GM19463 (cell line): Measurements from ENCODE around the gene A4GALT.
"Not testable (repeated sequence)": the region's sequence is repeated elsewhere in the genome, so short reads cannot be mapped to it uniquely, and the experiment has no call there.

Source experiments
- ATAC-seq: cut with Tn5 transposase; IDR thresholded peaks from one replicate; pipeline ENCODE4 v1.9.1; 2021; ENCODE audit warnings: mild to moderate bottlenecking, moderate library complexity; ENCODE audit not compliant: unreplicated experiment

A4GALT gene

DNA sequence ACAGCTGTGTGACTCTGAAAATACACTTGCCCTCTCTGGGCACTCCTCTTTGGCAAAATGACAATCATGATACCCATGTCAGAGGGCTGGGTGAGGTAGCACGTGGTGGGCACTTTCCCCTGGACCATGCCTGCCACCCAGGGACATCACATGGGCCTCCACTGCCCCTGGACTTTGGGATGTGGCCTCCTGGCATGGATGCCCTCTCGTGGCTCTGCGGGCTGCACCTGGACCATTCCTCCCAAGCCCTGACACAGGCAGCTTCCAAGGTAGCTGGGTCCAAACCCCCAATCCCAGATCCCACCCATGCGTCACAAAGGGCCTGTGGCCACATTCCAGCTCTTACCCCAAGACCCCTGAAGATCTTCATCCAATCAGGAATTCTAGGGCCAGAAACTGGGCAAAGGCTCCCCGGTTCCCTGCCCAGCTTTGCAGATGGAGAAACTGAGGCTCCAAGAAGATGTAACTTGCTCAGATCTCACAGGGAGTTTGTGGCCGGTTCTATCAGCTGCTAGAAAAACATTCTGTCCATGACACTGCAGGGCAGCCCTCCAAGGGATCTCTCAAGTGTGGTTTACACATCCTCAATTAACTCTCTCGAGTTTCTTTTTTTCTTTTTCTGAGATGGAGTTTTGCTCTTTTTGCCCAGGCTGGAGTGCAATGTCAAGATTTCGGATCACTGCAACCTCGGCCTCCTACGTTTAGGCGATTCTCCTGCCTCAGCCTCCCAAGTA lies 36.0 kb downstream of the A4GALT start:
- no peak for ATAC-seq

DNA sequence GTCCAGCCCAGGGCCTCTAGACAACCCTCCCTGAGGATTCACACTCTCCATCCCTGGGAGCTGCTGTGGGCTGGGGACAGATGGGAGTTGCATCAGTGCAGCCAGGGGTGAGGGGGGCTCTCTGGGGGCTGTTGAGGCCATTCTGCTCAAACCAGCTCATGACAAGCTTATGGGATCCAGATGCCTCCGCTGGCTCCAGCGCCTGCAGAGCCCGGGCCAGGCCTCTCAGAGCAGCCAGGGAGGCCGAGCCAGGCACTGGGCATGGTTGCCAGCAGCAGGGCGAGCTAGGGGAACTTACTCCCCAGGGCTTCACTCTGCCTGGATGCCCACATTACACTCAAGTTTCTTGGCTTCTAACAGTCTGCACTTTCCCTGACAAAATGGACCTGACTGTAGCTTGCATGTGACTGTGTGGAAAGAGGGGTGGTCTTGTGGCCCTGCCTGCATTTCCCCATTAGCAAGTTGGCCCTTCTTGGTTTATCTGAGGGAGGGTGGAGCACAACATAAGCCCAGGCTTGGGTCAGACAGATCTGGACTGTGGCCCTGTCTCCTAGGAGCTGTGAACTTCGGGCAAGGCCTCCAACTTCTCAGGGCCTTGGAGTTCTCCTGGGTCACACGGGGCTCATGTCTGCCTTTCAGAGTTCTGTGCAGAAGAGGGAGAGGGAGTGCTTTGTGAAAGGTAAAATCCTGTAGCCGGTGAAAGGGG lies 36.9 kb downstream of the A4GALT start:
- ATAC-seq, result no peak

DNA sequence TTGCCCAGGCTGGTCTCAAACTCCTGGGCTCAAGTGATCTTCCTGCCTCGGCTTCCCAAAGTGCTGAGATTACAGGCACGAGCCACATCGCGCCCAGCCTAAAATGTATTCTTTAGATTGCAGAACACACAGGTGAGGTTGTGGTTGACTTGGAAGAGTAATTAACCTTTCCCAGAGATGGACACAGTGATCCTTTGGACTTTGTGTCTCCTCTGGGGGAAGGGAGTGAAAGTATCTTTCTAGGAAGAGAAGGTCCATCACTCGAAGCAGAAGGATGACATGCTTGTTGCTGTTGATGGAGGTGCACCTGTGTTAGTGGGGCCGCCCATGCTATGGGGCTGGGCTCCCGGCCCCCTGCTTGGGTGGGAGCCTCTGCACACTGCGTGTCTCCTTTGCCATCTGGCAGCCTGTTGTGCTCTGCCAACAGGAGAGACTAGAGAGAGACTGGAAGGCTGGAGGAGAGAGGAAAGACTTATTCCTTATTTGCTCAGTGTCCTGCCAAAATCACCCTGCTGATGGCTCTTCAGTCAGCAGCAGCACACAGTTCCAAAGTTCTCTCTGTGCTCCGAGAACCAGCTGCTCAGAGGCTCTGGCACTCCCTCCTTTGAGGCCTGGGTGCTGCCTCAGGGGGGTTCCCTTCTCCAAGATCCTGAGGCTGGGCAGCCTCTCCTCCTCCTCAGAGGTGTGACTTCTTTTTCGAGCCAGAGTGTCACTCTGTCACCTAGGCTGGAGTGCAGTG lies 38.4 kb downstream of the A4GALT start:
- ATAC-seq, result no peak

DNA sequence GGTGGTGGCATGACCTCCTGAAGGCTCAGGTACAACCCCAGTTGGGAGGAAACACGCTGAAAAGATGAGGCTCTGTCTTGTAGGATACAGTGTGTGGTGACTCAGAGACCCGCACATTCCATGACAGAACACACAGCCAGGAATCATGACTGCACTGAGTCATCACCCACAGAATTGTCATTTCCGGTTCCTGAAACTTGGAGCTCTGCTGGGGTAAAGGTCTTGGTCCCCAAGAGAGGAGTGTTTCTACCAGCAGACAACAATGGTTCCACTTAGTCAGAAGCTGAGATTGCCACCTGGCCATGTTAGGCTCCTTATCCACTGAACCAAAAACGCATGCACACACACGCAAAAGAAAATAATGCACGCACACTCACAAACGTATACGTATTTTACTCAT lies 40.0 kb downstream of the A4GALT start:
- ATAC-seq, result no peak

DNA sequence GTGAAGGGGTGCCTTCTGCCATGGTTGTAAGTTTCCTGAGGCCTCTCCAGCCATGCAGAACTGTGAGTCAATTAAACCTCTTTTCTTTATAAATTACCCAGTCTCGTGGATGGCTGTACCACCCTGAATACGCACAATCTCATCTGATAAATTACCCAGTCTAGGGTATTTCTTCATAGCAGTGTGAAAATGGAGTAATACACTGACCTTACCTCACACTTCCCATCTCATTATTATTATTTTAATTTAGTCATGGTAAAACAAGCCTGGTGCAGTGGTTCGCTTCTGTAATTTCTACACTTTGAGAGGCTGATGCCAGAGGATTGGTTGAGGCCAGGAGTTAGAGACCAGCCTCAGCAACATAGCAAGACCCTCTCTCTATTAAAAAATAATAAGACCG lies 41.0 kb downstream of the A4GALT start:
- ATAC-seq, result no peak

DNA sequence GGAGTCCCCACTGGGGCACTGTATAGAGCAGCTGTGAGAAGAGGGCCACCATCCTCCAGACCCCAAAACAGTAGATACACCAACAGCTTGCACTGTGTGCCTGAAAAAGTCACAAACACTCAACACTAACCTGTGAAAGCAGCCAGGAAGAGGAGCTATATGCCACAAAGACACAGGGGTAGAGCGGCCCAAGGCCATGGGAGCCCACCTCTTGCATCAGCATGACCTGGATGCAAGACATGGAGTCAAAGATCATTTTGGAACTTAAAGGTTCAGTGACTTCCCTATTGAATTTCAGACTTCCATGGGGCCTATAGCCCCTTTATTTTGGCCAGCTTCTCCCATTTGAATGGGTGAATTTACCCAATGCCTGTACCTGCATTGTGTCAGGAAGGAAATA lies 41.8 kb downstream of the A4GALT start:
- ATAC-seq, result no peak

DNA sequence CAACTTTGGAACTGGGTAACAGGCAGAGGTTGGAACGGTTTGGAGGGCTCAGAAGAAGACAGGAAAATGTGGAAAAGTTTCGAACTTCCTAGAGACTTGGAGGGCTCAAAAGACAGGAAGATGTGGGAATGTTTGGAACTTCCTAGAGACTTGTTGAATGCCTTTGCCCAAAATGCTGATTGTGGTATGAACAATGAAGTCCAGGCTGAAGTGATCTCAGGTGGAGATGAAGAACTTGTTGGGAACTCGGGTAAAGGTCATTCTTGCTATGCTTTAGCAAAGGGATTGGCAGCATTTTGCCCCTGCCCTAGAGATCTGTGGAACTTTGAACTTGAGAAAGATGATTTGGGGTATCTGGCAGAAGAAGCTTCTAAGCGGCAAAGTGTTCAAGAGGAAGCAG lies 42.7 kb downstream of the A4GALT start:
- not testable (repeated sequence) for ATAC-seq

DNA sequence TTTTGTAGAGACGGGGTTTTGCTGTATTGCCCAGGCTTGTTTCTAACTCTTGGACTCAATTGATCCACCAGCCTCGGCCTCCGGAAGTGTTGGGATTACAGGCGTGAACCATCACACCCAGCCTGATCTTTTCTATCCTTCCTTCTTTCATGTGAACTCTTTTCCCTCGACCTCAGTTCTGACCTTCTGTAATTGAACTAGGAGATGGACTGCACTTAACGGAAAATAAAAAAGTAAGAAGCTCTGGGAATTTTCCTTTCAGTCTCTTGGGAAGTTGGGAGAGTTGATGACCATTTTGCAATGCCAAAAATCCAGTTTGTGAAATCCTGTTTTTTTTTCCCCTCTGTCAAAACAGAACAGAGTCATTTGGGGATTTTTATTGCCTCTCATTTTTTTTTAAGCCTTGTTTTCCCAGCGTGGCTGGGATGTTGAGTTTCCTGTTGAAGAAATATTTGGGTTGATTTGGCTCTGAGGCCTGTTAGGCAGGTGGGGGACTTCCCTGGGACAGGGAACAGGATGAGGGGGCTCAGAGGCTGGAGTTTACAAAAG lies 44.5 kb downstream of the A4GALT start:
- ATAC-seq, result no peak

DNA sequence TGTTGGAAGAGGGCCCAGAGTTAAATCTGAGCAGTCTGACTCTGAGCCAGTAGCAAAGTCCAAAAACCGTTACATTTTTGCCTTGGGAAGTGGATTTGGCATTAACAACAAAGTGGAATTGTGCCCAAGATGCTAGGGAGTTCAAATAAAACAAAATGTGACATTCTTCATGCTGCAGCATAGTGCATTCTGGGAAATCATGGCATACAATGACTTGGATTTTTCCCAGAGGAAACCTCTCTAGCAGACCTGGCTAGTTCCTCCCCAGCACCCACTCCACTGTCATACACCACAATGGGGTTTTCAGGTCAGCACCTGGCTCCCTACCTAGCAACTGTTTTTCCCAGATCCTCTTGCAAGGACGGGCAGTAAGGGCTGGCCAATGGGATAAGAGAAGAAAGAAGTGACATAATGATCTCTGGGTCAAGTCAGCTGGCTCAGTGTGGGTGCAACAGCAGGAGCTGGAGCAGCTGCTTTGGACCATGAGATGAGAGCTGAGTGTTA lies 46.7 kb downstream of the A4GALT start:
- ATAC-seq, result no peak

DNA sequence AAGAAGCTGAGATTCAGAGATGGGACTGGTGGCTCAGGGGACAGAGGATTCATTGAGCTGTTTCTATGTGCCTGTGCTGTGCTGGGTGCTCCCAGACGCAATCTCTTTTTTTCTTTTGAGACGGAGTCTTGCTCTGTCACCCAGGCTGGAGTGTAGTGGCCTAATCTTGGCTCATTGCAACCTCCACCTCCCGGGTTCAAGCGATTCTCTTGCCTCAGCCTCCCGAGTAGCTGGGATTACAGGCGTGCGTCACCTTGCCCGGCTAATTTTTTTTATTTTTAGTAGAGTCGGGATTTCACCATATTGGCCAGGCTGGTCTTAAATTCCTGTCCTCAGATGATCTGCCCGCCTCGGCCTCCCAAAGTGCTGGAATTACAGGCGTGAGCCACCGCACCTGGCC lies 47.6 kb downstream of the A4GALT start:
- not testable (repeated sequence) for ATAC-seq

DNA sequence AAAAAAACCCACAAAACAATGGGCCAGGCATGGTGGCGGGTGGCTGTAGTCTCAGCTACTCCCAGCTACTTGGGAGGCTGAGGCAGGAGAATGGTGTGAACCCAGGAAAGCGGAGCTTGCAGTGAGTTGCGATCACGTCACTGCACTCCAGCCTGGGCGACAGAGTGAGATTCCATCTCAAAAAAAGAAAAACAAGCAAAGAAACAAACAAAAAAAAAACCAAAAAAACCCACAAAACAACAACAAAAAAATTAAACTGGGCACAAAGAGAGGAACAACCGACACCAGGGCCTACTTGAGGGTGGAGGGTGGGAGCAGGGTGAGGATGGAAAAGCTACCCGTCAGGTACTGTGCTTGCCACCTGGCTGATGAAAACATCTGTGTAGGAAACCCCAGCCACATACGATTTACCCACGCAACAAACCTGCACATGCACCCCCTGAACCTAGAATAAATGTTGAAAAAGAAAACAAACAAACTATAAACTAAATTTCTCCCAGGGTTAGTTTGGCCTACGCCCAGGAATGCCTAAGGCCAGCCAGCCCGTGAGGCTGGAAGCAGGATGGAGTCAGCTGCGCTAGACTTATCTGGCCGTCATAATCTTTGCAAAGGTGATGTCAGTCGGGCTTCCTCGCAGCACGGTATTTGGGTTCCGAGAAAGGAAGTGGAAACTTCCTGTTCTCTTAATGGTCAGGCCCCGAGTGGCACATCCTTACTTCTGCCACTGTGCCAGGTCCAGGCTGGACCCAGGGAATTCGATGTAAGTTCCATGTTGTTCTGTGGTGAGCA lies 49.6 kb downstream of the A4GALT start:
- no peak for ATAC-seq

DNA sequence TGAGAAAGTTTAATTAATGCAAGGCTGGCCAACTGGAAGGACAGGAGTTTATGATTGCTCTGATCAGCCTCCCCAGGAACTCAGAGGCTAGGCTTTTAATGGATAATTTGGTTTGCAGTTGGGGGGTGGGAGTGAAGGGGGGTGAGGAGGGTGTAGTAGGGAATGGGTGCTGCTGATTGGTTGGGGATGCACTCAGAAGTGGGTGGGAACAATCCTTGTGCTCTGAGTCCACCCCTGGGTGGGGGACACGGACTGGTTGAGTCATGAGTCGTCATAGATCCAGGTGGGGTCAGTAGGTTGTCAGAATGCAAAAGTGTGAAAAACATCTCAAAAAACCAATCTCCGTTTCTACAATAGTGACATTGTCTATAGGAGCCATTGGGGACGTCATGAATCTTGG lies 50.6 kb downstream of the A4GALT start:
- ATAC-seq, result no peak

DNA sequence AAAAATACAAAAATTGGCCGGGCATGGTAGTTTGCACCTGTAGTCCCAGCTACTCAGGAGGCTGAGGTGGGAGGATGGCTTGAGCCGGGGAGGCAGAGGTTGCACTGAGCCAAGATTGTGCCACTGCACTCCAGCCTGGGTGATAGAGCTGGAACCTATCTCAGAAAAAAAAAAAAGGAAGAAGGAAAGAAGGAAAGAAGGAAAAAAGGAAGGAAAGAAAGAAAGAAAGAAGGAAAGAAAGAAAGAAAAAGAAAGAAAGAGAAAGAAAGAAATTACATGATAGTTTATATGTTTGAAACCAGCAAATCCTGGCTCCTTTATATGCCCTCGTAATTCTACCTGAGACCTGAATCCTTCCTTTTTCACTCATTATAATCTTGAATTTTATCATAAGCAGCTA lies 54.3 kb downstream of the A4GALT start:
- ATAC-seq, result not testable (repeated sequence)

DNA sequence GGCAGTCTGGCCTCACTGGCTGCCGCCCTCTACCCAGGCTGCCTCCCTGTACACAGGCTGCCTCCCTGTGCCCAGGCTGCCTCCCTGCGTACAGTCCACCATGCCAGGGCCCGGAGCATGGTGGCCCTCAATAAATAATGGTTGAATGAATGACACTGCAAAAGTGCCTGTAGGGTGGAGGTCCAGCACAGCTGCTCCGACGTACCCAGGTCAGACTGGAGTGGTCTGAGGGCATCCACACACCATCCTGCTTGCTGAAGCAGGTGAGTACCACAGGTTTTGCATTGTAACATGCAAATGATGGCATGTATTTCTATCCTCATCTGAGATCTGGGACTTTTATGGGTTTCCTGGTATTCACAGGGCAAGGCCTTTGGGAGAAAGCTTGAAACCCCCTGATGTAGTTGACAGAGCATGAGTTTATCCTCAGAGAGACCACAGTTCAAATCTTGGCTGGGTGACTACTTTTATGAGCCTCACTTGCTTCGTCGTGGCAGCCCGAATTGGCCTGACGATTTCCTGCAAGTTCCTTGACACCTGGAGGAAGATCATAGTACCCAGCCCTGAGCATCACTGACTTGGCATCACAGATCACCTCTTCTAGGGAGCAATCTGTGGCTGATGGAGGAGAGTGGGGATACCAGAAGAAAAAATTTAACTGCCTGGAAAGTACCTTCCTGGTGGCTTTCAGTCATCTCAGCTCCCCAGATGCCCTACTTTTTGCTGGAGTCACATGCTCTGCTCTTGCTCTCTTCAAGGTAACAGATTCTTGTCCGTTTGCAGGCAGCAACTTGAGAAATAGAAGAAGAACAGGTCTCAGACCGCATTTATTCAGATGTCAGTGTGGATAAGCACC lies 55.5 kb downstream of the A4GALT start:
- peak; percentile 49 for ATAC-seq

DNA sequence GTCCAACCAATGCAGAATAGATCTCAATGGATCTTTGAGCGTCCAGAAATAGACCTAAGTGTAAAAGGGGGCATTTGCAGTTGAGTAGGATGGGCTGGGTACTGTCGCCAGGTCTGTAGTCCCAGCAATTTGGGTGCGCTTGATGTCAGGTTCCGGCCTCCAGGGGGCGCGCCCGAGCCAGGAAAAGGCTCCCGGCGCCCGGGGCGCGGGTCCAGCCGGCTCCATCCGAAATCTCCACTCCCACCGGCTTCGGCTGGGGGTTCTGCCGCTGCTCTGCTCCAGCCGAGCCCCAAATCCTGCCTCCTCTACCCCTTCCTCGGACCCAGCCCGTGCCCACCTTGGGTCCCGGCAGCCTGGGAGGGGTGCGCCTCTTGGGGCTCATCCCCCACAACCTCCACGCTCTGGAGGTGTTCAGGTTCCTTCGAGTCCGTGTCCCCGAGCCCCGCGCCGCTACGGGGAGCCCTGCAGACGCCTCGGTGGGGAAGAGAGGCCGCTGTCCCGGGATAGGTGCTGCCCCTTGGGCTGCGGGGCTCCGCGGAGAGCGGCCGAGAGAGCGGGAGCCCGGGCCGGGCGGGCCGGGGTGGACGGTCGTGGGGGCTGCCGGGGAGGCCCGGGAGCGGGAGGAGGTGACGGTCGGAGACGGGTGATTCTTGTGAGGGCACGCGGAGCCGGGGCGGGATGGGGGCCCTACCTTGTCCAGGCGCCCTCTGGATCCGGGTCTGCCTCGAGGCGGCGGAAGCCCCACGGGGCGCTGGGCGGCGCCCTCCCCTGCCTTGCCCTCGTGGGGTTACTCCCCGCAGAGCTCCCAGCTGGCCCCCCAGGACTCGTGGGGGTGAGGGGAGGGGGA lies 58.5 kb downstream of the A4GALT start:
- ATAC-seq, result peak; percentile 49

DNA sequence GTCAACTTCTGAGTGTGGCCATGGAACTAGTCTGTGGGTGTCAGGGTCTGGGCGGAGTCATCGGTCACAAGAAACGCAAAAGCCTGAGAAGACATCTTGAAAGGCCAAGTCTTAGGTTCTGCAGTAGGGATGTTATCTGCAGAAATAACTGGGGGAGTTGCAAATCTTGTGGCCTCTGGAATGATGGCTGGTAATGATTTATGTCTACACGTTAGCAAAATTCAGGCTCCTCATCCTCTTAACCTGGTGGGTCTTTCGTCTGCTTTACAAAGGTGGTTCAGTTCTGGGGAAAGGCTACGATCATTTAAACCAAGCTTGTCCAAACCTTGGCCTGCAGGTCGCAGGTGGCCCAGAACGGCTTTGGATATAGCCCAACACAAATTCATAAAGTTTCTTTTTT lies 64.1 kb downstream of the A4GALT start:
- no peak for ATAC-seq

DNA sequence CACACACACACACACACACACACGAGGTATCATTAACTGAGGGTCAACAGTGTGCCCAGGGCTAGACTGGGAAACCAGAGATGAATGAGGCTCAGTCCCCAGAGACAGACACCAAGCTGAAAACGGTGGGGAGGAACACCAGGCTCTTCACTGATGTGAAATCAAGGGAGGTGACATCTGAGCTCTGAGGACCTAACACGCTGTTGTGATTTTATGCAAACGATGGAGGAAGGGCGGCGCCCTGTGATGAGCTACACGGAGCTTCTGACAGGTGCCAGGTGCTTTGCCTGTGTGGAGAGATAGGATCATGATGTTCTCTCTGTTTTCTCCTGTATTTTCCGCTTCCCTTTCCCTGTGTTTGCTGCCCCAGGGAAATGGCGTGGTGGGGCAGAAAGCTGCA lies 65.0 kb downstream of the A4GALT start:
- no peak for ATAC-seq

DNA sequence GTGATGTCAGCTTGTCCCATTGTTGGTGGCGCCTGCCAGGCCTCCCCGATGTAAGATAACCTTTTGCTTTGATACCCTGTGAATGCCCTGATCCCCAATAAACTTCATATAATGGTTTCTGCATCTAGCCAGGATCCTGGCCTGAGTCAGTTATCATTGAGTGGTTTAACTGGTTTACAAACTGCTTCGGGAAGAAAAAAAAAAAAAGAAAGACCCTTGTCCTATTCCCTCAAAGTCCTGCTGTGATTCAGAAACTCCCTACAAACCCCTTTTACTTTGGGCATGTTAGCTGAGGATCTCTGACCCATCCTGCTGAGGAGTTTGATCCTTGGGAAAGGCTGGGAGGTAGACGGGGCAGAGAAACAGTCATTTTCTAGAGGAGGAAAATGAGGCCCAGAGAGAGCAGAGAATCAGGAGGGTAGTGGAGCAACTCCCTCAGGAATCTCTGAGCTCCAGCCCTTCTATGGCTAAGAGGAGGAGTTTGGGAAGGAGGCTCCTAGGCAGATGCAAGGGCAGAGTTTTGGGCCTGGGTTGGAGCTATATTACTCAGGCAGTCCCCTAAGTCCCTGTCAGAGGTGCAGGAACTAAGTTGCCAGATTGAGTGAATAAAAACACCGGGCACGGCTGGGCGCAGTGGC lies 66.1 kb downstream of the A4GALT start:
- ATAC-seq, result no peak
